HEK293T (cell line): Measurements from ENCODE around the gene PRDM8.

ENCODE experiments used
- CTCF ChIA-PET: fragments of 350-600 bp; formaldehyde crosslinking; extraction: SDS; loops from one replicate; lab custom pipeline; 2021; ENCODE audit warnings: antibody characterized with exemption, inconsistent platforms; lab: Yijun Ruan, JAX
- POLR2A ChIA-PET: fragments of 350-600 bp; formaldehyde crosslinking; extraction: SDS; loops from one replicate; lab custom pipeline; 2020; ENCODE audit warnings: antibody characterized with exemption, inconsistent platforms; lab: Yijun Ruan, JAX
- DNase-seq: peaks from one replicate; pipeline ENCODE4 v3.0.0; 2012; ENCODE audit warnings: mixed read lengths; ENCODE audit errors: extremely low spot score
- ARNT ChIP-seq: fragments of 450-650 bp; IDR thresholded peaks from 2 replicates; pipeline ENCODE4 v1.6.1; 2017; ENCODE audit warnings: mild to moderate bottlenecking
- BHLHE40 ChIP-seq: fragments of 450-650 bp; IDR thresholded peaks from 2 replicates; pipeline ENCODE4 v1.6.1; 2016; ENCODE audit warnings: mild to moderate bottlenecking, moderate library complexity, borderline replicate concordance
- CTBP1 ChIP-seq: fragments of 450-650 bp; IDR thresholded peaks from 2 replicates; pipeline ENCODE4 v1.6.1; 2016; ENCODE audit warnings: borderline replicate concordance
- ELF4 ChIP-seq: fragments of 450-650 bp; IDR thresholded peaks from 2 replicates; pipeline ENCODE4 v1.6.1; 2017; ENCODE audit warnings: antibody characterized with exemption
- FOXA1 ChIP-seq: fragments of 450-650 bp; IDR thresholded peaks from 2 replicates; pipeline ENCODE4 v1.6.1; 2016; ENCODE audit warnings: mild to moderate bottlenecking
- FOXK2 ChIP-seq: fragments of 450-650 bp; IDR thresholded peaks from 2 replicates; pipeline ENCODE4 v1.6.1; 2016; ENCODE audit warnings: mild to moderate bottlenecking
- FOXM1 ChIP-seq: fragments of 450-650 bp; IDR thresholded peaks from 2 replicates; pipeline ENCODE4 v1.6.1; 2017; ENCODE audit warnings: mild to moderate bottlenecking, borderline replicate concordance
- HDGF ChIP-seq: fragments of 450-650 bp; IDR thresholded peaks from 2 replicates; pipeline ENCODE4 v1.6.1; 2017; ENCODE audit warnings: antibody characterized with exemption, borderline replicate concordance
- L3MBTL2 ChIP-seq: fragments of 450-650 bp; conservative IDR thresholded peaks from 2 replicates; pipeline ENCODE4 v1.6.1; 2016; ENCODE audit warnings: mild to moderate bottlenecking
- LEF1 ChIP-seq: fragments of 450-650 bp; IDR thresholded peaks from 2 replicates; pipeline ENCODE4 v1.6.1; 2017; ENCODE audit warnings: mild to moderate bottlenecking, borderline replicate concordance
- NFRKB ChIP-seq: fragments of 450-650 bp; IDR thresholded peaks from 2 replicates; pipeline ENCODE4 v1.6.1; 2016; ENCODE audit warnings: mild to moderate bottlenecking, moderate library complexity
- SP1 ChIP-seq: fragments of 450-650 bp; IDR thresholded peaks from 2 replicates; pipeline ENCODE4 v1.6.1; 2017
- SUZ12 ChIP-seq: fragments of 450-650 bp; IDR thresholded peaks from 2 replicates; pipeline ENCODE4 v1.6.1; 2016; ENCODE audit warnings: mild to moderate bottlenecking
- TARDBP ChIP-seq: fragments of 450-650 bp; IDR thresholded peaks from 2 replicates; pipeline ENCODE4 v1.6.1; 2016
- ZNF384 ChIP-seq: fragments of 450-650 bp; IDR thresholded peaks from 2 replicates; pipeline ENCODE4 v1.6.1; 2016
- TF ChIP-seq, protein P1 (sequence below): fragments of 450-650 bp; IDR thresholded peaks from 2 replicates; pipeline ENCODE4 v1.6.1; 2016

Gene PRDM8

DNA sequence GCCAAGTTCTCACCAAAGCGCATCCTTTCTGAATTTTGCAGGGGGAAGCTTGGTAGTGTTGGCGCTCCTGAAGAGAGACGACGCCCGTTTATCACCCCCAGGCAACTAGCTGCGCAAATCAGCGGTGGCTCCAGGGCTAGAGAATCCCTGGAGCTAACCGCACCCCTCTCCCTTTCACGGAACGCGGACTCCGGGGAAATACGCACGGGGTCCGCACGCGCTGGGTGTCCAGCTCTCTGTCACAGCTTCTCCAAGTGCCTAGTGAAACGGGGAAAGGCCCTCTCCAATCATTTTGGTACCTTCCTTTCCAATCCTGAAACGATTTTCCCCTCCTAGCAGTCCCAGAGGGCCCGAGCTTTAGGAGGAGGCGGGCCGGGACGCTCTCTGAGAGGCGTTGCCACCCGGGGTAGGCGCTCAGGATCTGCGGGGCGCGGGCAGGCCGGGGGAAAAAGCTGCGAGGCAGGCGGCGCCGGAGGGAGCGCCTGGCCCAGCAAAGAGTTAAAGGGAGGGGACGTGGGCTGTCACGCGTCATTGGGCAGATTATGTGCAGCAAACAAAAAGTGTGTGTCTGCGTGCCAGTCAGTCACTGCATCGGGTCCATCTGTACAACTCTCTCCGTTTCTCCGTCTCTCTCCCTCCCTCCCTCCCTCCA, at the start of gene PRDM8:
Gene PRDM8 (plus strand): TSS at position 582 of the 652 bp plus-strand sequence. CDS start 2,578 bp downstream, outside the sequence.
- POLR2A ChIA-PET, result interaction anchor here (0.7 to 0.9 kb wide), 4 partner anchors 9 to 111 kb away, joined by 3 to 5 read pairs (median 3); no protein-coding TSS in a partner anchor
- CTCF ChIA-PET, result interaction anchor here (1.2 to 1.9 kb wide), 4 partner anchors 11 to 24 kb away, joined by 4 to 7 read pairs (median 6); no protein-coding TSS in a partner anchor
- TF ChIP-seq L3MBTL2, result peak; percentile 67
- no peak for TF ChIP-seq FOXA1
- TF ChIP-seq ELF4, result no peak
- TF ChIP-seq, protein P1, sequence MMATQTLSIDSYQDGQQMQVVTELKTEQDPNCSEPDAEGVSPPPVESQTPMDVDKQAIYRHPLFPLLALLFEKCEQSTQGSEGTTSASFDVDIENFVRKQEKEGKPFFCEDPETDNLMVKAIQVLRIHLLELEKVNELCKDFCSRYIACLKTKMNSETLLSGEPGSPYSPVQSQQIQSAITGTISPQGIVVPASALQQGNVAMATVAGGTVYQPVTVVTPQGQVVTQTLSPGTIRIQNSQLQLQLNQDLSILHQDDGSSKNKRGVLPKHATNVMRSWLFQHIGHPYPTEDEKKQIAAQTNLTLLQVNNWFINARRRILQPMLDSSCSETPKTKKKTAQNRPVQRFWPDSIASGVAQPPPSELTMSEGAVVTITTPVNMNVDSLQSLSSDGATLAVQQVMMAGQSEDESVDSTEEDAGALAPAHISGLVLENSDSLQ, result peak; percentile 50; the same call in 1 of the 2 replicates
- TF ChIP-seq HDGF, result no peak
- TF ChIP-seq SP1, result no peak
- TF ChIP-seq FOXK2, result no peak
- no peak for TF ChIP-seq FOXM1
- no peak for TF ChIP-seq ARNT
- no peak for TF ChIP-seq TARDBP

DNA sequence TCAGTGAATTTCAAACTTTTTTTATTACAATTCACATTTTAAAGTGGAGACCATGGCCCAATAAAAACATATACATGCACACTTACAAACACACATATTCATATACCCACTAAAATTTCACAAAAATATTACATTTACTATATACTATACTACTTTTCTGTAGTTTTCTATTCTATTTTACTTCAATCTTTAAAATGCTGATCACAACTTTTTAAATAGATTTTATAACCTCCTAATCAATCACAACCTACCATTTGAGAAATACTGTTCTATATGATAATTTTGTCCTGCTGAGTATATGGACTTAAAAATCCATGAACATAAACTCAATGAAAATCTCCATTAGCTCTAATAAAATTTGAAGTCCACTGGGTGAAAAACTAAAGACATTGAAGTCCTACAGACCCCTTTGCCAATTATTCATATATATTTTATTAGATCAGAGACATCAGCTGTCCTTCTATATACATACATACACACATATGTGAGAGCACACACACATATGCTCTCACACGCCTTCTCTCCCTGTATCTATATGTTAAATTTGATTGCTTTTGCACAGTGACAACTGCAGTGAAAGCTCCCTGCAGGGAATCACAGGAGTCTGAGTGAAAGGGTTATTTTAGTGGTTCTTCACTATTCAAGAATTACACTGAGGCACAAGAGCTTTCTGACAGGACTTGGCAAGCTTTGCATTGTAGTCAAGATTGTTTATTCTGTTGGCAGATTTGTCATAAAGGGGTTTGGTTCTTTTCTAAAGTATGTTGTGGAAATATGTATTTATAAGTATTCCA, 46.7 kb upstream of the PRDM8 start:
- DNase-seq, result no peak
- CTCF ChIA-PET, result no interaction called here
- POLR2A ChIA-PET, result no interaction called here

More for the DNA sequence above, at the start of gene PRDM8:
- peak; percentile 52 for DNase-seq

DNA sequence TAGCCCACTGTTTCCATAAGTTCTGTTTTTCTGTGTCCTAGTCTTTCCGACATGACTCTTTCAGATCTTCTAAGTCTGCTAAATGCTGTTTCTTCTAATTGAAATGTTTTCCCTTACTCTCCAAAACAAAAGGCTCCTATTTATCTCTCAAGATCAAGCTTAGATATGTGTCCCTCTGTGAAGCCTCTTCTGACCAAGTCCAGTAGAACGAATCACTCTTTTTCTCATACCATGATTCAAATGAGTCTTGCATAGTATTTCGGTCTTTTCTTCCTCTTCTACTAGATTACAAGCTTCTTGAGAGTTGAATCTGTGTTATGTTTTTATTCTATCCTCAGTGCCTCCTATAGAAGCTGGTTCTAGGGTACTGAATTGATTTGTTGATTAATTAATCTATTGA, 45.3 kb upstream of the PRDM8 start:
- no peak for DNase-seq
- no peak for TF ChIP-seq FOXM1
- no peak for TF ChIP-seq ELF4
- TF ChIP-seq SUZ12, result no peak
- no peak for TF ChIP-seq BHLHE40
- no peak for TF ChIP-seq ARNT
- TF ChIP-seq SP1, result no peak
- no peak for TF ChIP-seq CTBP1
- TF ChIP-seq L3MBTL2, result no peak
- TF ChIP-seq ZNF384, result no peak
- POLR2A ChIA-PET, result no interaction called here
- CTCF ChIA-PET, result no interaction called here

More for the DNA sequence above, 46.7 kb upstream of the PRDM8 start:
- TF ChIP-seq SUZ12, result no peak
- TF ChIP-seq SP1, result no peak
- TF ChIP-seq FOXK2, result no peak
- TF ChIP-seq ELF4, result no peak
- no peak for TF ChIP-seq FOXM1
- TF ChIP-seq CTBP1, result no peak
- no peak for TF ChIP-seq BHLHE40
- TF ChIP-seq ARNT, result no peak
- no peak for TF ChIP-seq LEF1
- TF ChIP-seq, protein P1, result no peak
- TF ChIP-seq NFRKB, result no peak
- no peak for TF ChIP-seq TARDBP
- TF ChIP-seq L3MBTL2, result no peak
- TF ChIP-seq FOXA1, result no peak
- no peak for TF ChIP-seq ZNF384
- TF ChIP-seq HDGF, result no peak

DNA sequence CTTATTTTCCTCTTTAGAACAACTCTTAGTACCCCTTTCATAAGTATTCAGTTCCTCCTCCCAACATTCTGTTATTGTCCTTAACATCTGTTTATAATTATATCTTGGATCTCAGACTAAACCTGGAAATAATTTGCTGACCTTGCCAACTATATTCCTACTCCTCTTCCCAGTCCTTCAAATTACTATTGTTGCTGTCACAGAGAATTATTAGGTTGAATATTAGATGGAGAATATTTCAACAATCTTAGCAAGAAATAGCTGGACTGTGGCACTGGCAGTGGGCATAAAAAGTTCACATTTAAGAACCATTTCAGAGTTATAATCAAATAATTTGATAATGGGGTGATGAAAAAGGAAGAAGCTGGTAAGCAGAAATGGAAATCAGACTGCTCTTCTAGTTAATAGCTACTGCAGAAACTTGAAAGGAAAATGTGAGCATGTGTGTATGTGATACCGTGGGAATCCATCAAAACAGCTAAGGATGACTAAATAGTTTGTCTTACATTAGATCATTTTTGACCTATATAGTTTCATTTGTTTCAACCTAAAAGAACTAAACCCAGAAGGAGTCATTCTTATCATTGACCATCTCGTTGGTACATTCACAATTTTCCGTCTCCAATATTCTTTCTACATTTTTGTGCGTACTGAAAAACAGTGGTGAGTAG, 43.3 kb upstream of the PRDM8 start:
- TF ChIP-seq, protein P1, result no peak
- TF ChIP-seq LEF1 (no peak), BHLHE40 (no peak), NFRKB (no peak), L3MBTL2 (no peak), FOXM1 (no peak), TARDBP (no peak)
- ChIA-PET POLR2A (interaction anchor here (1.0 kb wide), 1 partner anchor 1215 kb away, joined by 3 read pairs; the partner anchor contains the start of gene PAQR3), CTCF (interaction anchor here (0.6 kb wide), 1 partner anchor 464 kb away, joined by 3 read pairs; no protein-coding TSS in a partner anchor)
- no peak for DNase-seq

DNA sequence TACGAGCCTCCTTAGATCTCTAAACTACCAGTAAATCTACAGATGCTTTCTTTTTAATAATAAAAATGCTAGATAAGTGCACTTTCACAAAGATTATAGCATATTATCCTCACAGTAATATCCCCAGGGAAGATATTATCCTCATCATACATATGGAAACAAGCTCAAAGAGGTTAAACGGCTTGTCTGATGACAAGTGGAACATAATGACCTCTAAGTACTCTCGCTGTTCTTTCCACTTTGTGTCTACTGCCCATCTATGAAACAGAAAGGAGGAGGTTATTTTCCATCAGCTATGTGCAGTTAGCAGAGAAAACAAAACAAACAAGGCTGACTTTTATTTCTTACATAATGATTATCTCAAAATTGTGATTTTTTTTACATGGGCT, 42.8 kb upstream of the PRDM8 start:
- ChIA-PET CTCF (interaction anchor here (0.6 kb wide), 1 partner anchor 464 kb away, joined by 3 read pairs; no protein-coding TSS in a partner anchor), POLR2A (interaction anchor here (1.0 kb wide), 1 partner anchor 1215 kb away, joined by 3 read pairs; the partner anchor contains the start of gene PAQR3)
- no peak for TF ChIP-seq FOXK2
- no peak for TF ChIP-seq ARNT
- no peak for TF ChIP-seq CTBP1
- no peak for DNase-seq
